Liver (tissue), 9 donors: ENCODE results near the gene PPFIBP1. TPM values are rescaled to one million over a fixed set of nuclear protein-coding genes. Genes with fewer than 3 reads are reported as not detected.

Experiments used
- DNase-seq: peaks from one replicate; pipeline ENCODE4 v3.0.0-alpha.2; 2017; ENCODE audit warnings: low spot score
- H3K27ac ChIP-seq, 2 donors: one replicate each; pipeline ENCODE4 v1.7.0; 2013; ENCODE audit warnings: inconsistent platforms in 2 of 2, low read length in 2 of 2, control low read depth in 1 of 2, low read depth in 1 of 2, mild to moderate bottlenecking in 1 of 2
- H3K27me3 ChIP-seq, 4 donors: one replicate each; pipeline versions ENCODE4 v1.6.1 to v1.7.0; 2013; ENCODE audit warnings: low read length in 3 of 4, inconsistent platforms in 1 of 4, mild to moderate bottlenecking in 1 of 4, moderate library complexity in 1 of 4; ENCODE audit not compliant: control insufficient read depth in 4 of 4, insufficient read depth in 4 of 4
- H3K36me3 ChIP-seq, 4 donors: one replicate each; pipeline versions ENCODE4 v1.6.1 to v1.7.0; 2013; ENCODE audit warnings: low read length in 3 of 4, mild to moderate bottlenecking in 3 of 4, low read depth in 1 of 4, moderate library complexity in 1 of 4; ENCODE audit not compliant: control insufficient read depth in 4 of 4, insufficient read depth in 3 of 4
- H3K4me1 ChIP-seq, 4 donors: one replicate each; pipeline versions ENCODE4 v1.6.1 to v1.7.0; 2013; ENCODE audit warnings: low read length in 3 of 4, mild to moderate bottlenecking in 3 of 4, moderate library complexity in 1 of 4; ENCODE audit not compliant: control insufficient read depth in 4 of 4, insufficient read depth in 4 of 4
- H3K4me3 ChIP-seq, 3 donors: one replicate each; pipeline versions ENCODE4 v1.6.1 to v1.7.0; 2013; ENCODE audit warnings: low read length in 3 of 3, control low read depth in 1 of 3, low read depth in 1 of 3, mild to moderate bottlenecking in 1 of 3
- H3K9ac ChIP-seq, 2 donors: one replicate each; pipeline ENCODE4 v1.7.0; 2013; ENCODE audit warnings: low read length in 2 of 2, mild to moderate bottlenecking in 2 of 2, moderate library complexity in 2 of 2, control low read depth in 1 of 2, low read depth in 1 of 2
- H3K9me3 ChIP-seq, 4 donors: one replicate each; pipeline versions ENCODE4 v1.6.1 to v1.7.0; 2013; ENCODE audit warnings: low read length in 3 of 4; ENCODE audit not compliant: control insufficient read depth in 4 of 4
- EGR1 ChIP-seq, 2 donors: IDR thresholded peaks; 2 replicates each; pipeline ENCODE4 v1.6.1; 2016 to 2018; ENCODE audit warnings: antibody characterized with exemption in 2 of 2, low read depth in 2 of 2
- FOXA1 ChIP-seq: IDR thresholded peaks from 2 replicates; pipeline ENCODE4 v1.6.1; 2016; ENCODE audit warnings: antibody characterized with exemption
- FOXA2 ChIP-seq: IDR thresholded peaks from 2 replicates; pipeline ENCODE4 v1.6.1; 2016; ENCODE audit warnings: antibody characterized with exemption
- GABPA ChIP-seq, 2 donors: IDR thresholded peaks in 1 of 2; conservative IDR thresholded peaks in 1 of 2; 2 replicates each; pipeline ENCODE4 v1.6.1; 2016; ENCODE audit warnings: antibody characterized with exemption in 2 of 2, mild to moderate bottlenecking in 1 of 2, moderate library complexity in 1 of 2
- HNF4A ChIP-seq, 2 donors: conservative IDR thresholded peaks; 2 replicates each; pipeline ENCODE4 v1.6.1; 2016; ENCODE audit warnings: antibody characterized with exemption in 2 of 2, mild to moderate bottlenecking in 2 of 2
- NR2F2 ChIP-seq: IDR thresholded peaks from 2 replicates; pipeline ENCODE4 v1.6.1; 2016; ENCODE audit warnings: antibody characterized with exemption
- RAD21 ChIP-seq, 2 donors: IDR thresholded peaks; 2 replicates each; pipeline ENCODE4 v1.6.1; 2016; ENCODE audit warnings: antibody characterized with exemption in 2 of 2, mild to moderate bottlenecking in 2 of 2
- RXRA ChIP-seq, 2 donors: IDR thresholded peaks; 2 replicates each; pipeline ENCODE4 v1.6.1; 2017 to 2018; ENCODE audit warnings: antibody characterized with exemption in 2 of 2, mild to moderate bottlenecking in 1 of 2
- SP1 ChIP-seq: IDR thresholded peaks from 2 replicates; pipeline ENCODE4 v1.6.1; 2018; ENCODE audit warnings: antibody characterized with exemption, mild to moderate bottlenecking
- TAF1 ChIP-seq: conservative IDR thresholded peaks from 2 replicates; pipeline ENCODE4 v1.6.1; 2016; ENCODE audit warnings: antibody characterized with exemption, mild to moderate bottlenecking
- WGBS: extraction: QIAGEN DNeasy Blood & Tissue Kit; methylation state at CpG from one replicate; pipeline ENCODE4 v1.1.7; 2013; 5-methylcytosine and 5-hydroxymethylcytosine counted together
- polyA plus RNA-seq, 2 donors: library from polyadenylated mRNA; stranded (reverse) in 1 of 2; unstranded in 1 of 2; fragments of 200-250 nt in 1 of 2; fragments of >200 nt in 1 of 2; fragmentation: Nextera tagmentation in 1 of 2; extraction: Ambion mirVana in 1 of 2; gene quantifications; one replicate each; pipeline versions ENCODE4 v1.2.1 to v1.2.3, GENCODE V29; 2013 to 2015
- total RNA-seq, 2 donors: library from RNA; depleted of rRNA; stranded (reverse); fragments of >200 nt; gene quantifications; one replicate each; pipeline ENCODE4 v1.2.3, GENCODE V29; 2014
- TF ChIP-seq, protein P1 (sequence below): IDR thresholded peaks from 2 replicates; pipeline ENCODE4 v1.6.1; 2016; ENCODE audit warnings: antibody characterized with exemption
- TF ChIP-seq, protein P2 (sequence below): IDR thresholded peaks from 2 replicates; pipeline ENCODE4 v1.6.1; 2016; ENCODE audit warnings: antibody characterized with exemption
- TF ChIP-seq, protein P3 (sequence below): fragments of 150-350 bp; IDR thresholded peaks from 2 replicates; pipeline ENCODE4 v1.5.1; 2017; ENCODE audit warnings: improper control_type of control experiment, low read depth, low read length; ENCODE audit not compliant: missing input control
- TF ChIP-seq, protein P4 (sequence below): IDR thresholded peaks from 2 replicates; pipeline ENCODE4 v1.6.1; 2016; ENCODE audit warnings: antibody characterized with exemption, mild to moderate bottlenecking
- donor health status: healthy.
- donor health status: healthy.
- donor health status: healthy.
- donor health status: healthy.
- donor health status: healthy.

The PPFIBP1 gene
- total and polyA plus RNA-seq, 4 donors = 10.5 to 65.8 (median 17.4) TPM

DNA sequence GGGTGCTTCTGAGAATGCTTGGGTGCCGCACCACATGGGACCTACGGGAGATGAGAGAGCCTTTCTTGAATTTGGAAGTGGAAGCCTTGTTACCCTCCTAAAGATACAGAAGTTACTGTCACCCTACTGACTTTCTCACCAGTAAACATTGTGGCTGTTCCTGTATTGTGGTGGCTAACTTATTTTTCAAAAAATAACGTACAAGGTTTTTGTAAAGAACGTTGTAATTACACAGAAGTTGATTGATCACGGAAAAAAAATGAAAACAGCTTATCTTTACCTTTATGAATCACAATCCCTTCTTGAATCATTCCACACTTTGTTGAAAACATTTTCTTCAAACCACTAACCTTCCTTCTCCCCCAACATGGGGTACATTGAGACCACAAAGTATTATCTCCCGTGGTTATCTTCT lies 22.0 kb upstream of the PPFIBP1 start:
- DNase-seq = no peak
- 91% methylated on average over 6 of the region's 6 CpGs for WGBS
- Histone ChIP-seq H3K27me3 (no peaks in the 10 kb centered on the region), H3K36me3 (no peaks in the 10 kb centered on the region), H3K9ac (no peak overlapping the region), H3K4me3 (no peak overlapping the region), H3K9me3 (no peaks in the 10 kb centered on the region), H3K27ac (no peak overlapping the region), H3K4me1 (no peaks in the 10 kb centered on the region)
- TF ChIP-seq FOXA2 (no peak), NR2F2 (no peak), EGR1 (IDR thresholded peaks at IDR 0.05; ENCODE audit: low read depth in 2 of 2) (no peak), FOXA1 (no peak), HNF4A (conservative IDR thresholded peaks at IDR 0.05) (no peak), GABPA (IDR thresholded peaks at IDR 0.05 in 1 of 2, conservative IDR thresholded peaks at IDR 0.05 in 1 of 2) (no peak), RAD21 (IDR thresholded peaks at IDR 0.05) (no peak), TAF1 (no peak), SP1 (no peak)
- TF ChIP-seq, protein P1, sequence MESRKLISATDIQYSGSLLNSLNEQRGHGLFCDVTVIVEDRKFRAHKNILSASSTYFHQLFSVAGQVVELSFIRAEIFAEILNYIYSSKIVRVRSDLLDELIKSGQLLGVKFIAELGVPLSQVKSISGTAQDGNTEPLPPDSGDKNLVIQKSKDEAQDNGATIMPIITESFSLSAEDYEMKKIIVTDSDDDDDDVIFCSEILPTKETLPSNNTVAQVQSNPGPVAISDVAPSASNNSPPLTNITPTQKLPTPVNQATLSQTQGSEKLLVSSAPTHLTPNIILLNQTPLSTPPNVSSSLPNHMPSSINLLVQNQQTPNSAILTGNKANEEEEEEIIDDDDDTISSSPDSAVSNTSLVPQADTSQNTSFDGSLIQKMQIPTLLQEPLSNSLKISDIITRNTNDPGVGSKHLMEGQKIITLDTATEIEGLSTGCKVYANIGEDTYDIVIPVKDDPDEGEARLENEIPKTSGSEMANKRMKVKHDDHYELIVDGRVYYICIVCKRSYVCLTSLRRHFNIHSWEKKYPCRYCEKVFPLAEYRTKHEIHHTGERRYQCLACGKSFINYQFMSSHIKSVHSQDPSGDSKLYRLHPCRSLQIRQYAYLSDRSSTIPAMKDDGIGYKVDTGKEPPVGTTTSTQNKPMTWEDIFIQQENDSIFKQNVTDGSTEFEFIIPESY = no peak
- TF ChIP-seq, protein P2, sequence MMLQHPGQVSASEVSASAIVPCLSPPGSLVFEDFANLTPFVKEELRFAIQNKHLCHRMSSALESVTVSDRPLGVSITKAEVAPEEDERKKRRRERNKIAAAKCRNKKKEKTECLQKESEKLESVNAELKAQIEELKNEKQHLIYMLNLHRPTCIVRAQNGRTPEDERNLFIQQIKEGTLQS = no peak
- TF ChIP-seq, protein P3, sequence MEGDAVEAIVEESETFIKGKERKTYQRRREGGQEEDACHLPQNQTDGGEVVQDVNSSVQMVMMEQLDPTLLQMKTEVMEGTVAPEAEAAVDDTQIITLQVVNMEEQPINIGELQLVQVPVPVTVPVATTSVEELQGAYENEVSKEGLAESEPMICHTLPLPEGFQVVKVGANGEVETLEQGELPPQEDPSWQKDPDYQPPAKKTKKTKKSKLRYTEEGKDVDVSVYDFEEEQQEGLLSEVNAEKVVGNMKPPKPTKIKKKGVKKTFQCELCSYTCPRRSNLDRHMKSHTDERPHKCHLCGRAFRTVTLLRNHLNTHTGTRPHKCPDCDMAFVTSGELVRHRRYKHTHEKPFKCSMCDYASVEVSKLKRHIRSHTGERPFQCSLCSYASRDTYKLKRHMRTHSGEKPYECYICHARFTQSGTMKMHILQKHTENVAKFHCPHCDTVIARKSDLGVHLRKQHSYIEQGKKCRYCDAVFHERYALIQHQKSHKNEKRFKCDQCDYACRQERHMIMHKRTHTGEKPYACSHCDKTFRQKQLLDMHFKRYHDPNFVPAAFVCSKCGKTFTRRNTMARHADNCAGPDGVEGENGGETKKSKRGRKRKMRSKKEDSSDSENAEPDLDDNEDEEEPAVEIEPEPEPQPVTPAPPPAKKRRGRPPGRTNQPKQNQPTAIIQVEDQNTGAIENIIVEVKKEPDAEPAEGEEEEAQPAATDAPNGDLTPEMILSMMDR = no peak
- TF ChIP-seq, protein P4, sequence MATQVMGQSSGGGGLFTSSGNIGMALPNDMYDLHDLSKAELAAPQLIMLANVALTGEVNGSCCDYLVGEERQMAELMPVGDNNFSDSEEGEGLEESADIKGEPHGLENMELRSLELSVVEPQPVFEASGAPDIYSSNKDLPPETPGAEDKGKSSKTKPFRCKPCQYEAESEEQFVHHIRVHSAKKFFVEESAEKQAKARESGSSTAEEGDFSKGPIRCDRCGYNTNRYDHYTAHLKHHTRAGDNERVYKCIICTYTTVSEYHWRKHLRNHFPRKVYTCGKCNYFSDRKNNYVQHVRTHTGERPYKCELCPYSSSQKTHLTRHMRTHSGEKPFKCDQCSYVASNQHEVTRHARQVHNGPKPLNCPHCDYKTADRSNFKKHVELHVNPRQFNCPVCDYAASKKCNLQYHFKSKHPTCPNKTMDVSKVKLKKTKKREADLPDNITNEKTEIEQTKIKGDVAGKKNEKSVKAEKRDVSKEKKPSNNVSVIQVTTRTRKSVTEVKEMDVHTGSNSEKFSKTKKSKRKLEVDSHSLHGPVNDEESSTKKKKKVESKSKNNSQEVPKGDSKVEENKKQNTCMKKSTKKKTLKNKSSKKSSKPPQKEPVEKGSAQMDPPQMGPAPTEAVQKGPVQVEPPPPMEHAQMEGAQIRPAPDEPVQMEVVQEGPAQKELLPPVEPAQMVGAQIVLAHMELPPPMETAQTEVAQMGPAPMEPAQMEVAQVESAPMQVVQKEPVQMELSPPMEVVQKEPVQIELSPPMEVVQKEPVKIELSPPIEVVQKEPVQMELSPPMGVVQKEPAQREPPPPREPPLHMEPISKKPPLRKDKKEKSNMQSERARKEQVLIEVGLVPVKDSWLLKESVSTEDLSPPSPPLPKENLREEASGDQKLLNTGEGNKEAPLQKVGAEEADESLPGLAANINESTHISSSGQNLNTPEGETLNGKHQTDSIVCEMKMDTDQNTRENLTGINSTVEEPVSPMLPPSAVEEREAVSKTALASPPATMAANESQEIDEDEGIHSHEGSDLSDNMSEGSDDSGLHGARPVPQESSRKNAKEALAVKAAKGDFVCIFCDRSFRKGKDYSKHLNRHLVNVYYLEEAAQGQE = no peak

DNA sequence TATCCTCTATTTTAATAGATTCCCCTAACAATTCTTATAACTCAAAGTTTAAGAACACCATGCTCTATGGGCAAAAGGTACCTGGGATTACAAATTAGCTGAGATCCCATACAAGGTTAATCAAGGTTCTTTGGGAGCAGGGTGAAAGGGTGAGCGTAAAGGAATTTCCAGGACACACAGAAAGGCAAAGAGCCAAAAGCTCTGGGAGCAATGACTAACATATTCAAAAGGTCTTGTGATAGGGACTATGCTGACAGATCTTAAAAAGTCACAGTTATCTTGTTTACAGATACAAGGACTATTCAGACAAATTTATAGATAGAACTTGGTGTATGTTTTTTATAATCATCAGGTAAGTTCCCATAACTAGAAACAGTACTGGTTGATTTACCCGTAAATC lies 19.5 kb upstream of the PPFIBP1 start:
- 82% methylated on average over 2 of the region's 2 CpGs for WGBS
- Histone ChIP-seq H3K27ac (no peak overlapping the region), H3K4me3 (no peak overlapping the region), H3K27me3 (no peaks in the 10 kb centered on the region), H3K9ac (no peak overlapping the region), H3K4me1 (no peaks in the 10 kb centered on the region), H3K36me3 (no peaks in the 10 kb centered on the region), H3K9me3 (no peaks in the 10 kb centered on the region)
- no peak for DNase-seq
- TF ChIP-seq NR2F2 = no peak
- peak in 1 of 2 donors; percentile 4 for TF ChIP-seq RXRA (IDR thresholded peaks at IDR 0.05)
- no peak for TF ChIP-seq HNF4A (conservative IDR thresholded peaks at IDR 0.05)
- TF ChIP-seq, protein P1 = no peak
- no peak for TF ChIP-seq SP1
- TF ChIP-seq GABPA (IDR thresholded peaks at IDR 0.05 in 1 of 2, conservative IDR thresholded peaks at IDR 0.05 in 1 of 2) = no peak
- TF ChIP-seq EGR1 (IDR thresholded peaks at IDR 0.05; ENCODE audit: low read depth in 2 of 2) = no peak
